HK-2 (cell line): ENCODE data around the gene KDM4C.
"Not testable (repeated sequence)": the region's sequence is repeated elsewhere in the genome, so short reads cannot be mapped to it uniquely, and the experiment has no call there.

ENCODE experiments used
- DNase-seq: peaks from one replicate; pipeline ENCODE4 v3.0.0-alpha.2; 2018; ENCODE audit not compliant: unreplicated experiment

KDM4C gene

DNA sequence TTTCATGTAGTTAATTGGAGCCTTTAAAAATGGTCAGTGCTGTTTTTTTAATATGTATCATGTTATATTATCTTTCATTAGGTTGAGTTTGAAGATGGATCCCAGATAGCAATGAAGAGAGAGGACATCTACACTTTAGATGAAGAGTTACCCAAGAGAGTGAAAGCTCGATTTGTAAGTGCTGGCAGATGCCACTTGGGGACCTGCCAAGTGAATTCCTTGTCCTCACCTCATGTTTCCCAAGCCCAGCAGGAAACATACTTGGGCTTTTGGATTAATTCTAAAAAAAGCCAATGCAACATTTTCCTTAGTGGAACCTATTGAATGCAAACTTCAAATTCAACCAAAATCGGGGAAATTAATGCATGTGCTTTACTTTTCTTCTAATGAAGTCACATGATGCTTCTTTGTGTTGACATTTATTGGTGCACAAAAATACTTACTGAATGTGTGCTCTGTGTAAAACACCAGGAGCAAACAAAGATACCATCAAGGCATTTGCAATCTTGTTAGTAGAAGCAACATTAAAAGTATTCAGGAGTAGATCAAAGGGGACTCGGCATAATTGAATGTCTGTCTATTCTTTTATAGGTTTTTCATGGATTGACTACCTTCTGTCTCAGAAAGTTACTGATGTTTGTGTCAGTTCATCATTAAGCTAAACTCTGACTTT lies 412.1 kb downstream of the KDM4C start:
- DNase-seq: no peak

DNA sequence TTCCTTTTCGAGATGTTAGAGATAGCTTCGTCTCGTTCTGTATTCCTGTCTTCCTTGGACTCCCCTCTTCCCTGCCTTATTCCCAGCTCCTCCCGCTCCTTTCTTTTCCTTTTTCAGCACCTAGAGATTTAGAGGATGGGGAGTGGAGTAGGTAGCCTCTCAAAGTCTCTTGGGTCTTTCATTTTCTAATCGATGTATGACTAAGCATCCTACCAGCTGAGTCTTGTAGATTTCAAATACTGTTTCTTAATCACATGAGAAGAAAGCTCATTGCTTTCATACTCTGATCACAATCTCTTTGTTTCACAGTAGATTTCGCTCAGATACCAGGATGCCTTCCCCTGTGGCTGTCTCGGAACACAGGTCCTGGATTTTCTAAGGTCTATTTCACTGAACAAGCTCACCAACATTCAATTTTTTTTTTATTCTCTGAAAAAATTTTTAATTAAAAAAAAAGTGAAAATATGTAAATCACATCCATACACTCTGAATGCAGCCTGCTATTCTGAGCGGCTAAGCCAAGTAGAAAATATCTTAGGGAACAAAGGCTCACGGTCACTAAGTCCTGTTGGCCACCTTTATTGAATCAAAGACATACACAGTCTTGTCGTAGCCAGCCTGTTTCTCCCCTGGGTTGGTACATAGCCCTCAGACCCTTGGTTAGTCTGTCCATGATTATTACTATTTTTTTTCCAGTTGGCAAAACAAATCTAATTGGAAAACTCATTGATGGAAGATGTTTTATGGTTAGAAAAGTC lies 413.8 kb downstream of the KDM4C start:
- DNase-seq: no peak

DNA sequence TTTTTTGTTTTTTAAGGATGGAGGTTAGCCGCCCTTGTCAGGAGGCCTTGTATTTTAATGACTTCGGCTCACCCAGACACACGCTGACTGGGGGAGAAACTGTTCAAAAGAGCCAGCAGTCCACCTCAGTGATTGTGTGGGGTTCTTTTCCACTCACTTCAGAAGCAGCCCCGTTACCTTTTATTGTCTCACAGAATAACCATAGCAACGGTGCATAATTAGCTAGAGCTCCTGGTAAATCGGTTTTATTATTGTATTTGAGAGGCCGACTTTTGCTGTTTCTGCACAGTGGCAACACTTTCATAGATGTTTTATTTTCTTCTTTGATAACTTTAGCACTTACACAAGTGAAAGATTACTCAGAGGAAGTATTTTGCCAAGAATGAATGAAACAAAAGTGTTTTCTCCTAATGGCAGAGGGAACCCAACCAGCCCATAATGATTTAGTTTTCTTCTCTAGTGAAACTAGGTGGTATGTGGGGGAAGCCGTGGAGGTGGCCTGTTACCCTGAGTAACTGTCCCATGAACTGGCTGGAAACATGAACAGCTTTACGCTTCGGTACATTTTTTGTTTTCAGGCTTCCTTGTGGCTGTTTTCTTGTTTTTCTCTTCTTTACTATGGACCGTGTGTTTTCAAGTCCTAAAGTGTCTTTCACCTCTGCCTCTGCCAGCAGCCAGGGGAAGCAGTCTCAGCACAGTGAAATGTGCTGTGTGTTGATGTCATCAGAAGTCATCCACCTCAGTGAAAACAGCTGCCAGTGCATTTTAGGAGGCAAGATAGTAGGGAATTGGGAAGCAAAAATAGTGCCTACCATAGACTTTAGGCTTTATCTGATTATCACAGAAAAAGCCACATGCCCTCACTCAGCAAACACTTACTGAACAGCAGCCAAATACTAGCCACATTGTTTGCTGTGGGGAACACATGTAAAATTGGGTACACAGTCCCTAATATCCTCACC lies 414.7 kb downstream of the KDM4C start:
- no peak for DNase-seq

DNA sequence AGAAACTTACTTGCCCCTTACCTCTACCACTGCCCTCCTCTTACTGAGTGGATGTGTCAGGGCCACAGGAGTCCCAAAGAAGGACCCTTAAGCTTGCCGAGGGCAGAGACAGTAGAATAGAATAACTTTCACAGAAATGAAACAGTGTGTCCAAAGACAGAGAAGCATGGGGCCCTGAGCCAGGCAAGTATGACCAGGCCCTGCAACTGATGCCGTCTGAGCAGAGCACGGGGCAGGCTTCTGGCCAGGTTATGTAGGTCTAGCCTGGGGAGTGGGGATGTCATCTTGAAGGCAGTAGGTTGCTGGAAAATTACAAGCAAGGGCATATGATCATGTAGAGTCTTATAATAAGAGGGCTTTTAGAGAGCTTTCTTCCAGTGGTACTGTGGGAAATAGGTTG lies 415.4 kb downstream of the KDM4C start:
- DNase-seq: no peak

DNA sequence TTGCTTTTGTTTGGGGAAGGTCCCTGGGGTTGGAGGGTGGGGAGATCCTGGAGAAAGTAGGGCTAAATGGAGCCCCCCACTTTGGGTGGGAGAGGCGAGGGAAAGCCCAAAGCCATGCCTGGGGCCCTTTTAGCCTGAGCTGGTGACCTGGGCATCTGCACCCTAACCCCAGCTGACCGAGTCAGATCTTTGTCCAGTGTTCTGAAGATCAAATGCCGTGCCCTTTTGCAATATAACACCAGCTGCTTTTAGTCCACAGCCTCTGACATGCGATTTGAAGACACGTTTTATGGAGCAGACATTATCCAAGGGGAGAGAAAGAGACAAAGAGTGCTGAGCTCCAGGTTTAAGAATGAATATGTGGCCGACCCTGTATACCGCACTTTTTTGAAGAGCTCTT lies 416.5 kb downstream of the KDM4C start:
- DNase-seq: no peak

DNA sequence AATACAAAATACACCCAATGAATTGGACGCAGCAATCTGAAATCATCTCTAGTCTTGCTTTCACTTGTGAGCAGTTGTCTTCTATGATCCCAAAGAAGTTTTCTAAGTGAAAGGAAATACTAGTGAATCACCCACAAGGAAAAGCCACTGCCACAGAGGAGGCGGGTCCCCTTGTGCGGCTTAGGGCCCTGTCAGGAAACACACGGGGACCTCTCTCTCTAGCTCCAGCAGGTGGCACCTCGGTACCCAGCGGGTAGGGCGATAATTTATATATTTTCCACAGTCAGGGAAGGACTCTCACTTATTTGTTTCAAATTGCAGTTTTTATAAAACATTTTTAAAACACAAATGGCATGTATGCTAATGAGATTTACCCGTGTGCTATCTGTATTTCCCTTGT lies 417.1 kb downstream of the KDM4C start:
- peak; percentile 6 for DNase-seq

DNA sequence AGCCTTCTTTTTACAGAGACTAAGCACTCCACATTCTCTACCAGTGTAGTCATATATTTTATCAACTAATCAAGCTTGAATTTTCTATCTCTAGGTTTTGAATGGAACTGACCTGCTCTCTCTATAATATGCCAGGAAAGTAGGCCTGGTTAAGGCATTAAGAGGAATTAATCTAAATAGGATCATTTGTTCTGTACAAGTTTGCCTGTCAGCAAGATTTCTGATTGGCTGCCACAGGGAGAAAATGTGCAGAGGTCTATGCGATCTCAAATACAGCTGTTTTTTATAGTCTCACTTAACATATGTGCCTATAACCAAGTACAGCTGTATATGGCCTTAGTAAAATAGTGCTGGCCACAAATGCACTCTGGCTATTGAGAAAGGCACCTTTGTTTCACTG lies 418.8 kb downstream of the KDM4C start:
- DNase-seq: no peak

DNA sequence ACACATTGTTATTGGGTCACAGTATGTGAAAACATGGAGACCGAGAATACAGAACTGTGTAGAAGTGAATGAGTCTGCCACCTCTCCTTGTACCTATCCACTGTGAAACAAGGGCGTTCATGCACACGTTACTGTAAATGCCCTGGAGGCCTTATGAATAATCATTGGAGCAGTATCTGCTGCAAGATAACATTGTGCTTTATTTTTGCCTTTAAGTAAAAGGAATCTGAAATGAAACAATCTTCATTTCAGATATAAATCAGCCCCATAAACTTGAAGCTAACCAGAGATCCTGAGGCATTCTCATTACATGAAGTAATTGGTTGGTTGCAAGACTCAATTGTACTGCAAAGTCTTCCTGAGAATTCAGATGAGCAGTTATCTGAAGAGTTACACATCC lies 419.6 kb downstream of the KDM4C start:
- DNase-seq: no peak

DNA sequence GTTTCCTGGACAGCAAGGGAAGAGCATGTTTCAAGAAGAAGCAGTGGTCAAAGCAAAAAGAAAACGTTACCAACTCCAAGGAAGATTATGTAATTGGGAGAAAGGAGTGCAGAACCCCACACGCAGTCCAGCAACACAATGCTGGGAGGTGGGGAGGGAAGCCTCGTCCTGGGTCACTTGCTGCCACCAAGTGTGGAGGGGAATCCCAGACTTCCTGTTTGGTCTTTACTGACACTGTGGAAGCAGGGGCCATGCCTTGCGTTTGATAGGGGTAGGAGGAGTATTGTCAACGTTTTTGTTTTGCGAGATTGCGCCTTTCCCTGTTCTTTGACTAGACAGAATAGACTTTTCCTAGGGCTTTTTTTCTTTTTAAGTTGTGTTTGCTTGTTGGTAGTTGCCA lies 421.0 kb downstream of the KDM4C start:
- no peak for DNase-seq

DNA sequence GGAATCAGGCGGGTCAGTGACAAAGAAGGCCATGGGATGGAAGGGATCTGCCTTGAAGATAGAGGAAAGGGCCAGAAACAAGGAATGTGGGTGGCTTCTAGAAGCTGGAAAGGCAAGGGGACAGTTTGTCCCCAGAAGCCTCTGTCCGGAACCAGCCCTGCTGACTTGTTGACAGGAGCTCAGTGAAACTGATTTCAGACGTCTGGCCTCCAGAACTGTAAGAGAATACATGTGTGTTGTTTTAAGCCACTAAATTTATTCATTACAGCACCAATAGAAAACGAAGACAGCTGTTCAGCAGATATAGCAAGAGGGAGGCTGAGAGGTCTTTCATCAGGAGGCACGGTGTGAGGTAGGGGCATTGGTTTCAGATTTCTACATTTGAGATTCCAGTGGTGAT lies 422.5 kb downstream of the KDM4C start:
- DNase-seq: no peak

DNA sequence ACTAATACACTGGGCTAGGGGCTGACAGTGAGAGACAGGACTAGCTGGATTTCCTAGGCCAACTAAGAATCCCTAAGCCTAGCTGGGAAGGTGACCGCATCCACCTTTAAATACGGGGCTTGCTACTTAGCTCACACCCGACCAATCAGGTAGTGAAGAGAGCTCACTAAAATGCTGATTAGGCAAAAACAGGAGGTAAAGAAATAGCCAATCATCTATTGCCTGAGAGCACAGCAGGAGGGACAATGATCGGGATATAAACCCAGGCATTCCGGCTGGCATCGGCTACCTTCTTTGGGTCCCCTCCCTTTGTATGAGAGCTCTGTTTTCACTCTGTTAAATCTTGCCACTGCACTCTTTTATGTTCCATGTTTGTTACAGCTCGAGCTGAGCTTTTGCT lies 425.4 kb downstream of the KDM4C start:
- DNase-seq: not testable (repeated sequence)

DNA sequence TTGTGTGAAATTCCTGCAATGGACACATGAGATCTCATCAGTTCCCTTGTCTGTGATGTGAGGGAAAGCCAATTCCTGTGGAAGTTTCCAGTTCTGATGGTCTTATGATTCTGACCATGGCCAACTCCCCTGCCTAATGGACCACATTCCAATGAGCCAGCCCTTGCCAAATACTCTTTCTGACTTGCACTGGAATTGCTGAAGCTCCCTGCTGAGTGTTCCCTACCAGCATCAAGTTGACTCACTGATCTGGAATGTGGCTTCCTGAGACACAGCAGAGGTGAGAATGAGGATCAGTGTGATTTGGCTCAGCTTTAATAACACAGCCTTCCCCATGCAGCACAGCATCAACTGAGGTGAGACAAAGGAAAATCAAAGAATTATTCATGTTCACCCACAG lies 427.8 kb downstream of the KDM4C start:
- DNase-seq: peak; percentile 44

DNA sequence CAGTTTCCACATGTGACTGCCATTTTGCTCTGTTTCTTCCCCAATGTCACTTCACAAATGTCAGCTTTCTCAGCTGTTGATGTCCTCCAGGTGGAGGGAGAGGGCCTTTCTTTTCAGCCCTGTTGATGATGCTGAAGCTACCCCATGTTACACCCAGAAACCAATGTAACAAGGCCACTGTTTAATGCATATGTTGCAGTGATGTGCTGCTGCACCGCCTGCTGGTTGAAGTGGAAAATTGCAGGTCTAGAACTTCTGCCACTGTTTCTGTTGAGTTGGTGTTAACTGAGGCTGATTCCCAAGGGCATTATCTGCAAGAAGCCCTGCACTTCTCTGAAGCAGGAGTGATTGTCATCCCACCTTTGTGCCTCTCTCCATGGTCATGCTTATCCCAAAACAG lies 428.4 kb downstream of the KDM4C start:
- peak; percentile 4 for DNase-seq

DNA sequence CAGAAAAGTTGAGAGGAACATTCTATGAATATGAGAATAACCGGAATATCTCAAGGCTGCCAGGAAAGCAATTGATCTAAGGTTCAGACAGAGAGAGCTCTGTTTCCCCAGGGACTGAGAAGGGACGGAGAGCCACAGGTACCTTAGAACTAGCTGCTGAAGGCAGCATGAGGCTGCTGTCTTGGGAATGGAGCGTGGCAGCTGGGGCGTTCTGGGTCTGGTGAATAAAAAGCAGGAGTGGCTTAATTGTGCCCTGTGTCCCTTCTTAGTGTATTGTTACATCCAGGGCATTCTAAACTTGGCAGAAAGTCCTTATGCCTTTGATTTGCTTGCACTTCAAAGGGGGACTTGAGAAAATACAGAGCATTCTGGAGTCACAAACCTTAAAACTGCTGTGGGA lies 434.5 kb downstream of the KDM4C start:
- no peak for DNase-seq

DNA sequence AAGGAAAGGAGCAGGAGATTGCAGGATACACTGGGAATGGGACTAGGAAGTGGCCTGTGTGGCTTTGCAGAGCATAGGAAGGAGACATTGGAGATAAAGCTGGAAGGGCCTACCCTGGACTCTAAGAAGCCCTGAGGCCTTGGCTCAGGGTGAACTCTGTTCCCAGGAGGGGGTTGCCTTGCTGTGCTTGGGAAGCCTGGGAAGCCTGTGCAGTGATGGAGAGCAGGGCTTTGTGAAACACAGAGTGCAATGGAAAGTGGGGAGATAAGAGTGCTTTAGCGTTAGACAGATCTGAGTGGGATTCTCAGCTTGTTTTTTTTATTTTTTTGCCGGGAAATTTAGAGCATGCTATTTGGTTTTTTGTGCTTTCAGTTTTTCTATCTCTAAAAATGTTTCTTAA lies 437.8 kb downstream of the KDM4C start:
- no peak for DNase-seq

DNA sequence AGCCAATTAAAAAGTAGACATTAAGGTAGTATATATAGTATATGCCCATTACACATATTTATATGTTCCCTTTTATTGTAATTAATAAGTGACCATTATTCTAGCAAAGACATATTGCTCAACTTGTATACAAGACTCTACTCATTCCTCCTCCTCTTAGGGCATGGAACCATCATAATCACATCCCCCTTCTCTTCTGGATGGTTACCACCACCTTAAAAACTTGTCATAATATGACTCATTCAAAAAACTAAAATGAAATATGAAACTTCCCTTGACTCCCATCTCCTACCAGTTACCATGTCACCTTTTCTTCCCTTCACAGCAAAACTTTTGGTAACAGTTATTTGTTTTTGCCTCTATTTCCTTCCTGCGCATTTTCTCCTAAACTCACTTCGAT lies 438.7 kb downstream of the KDM4C start:
- no peak for DNase-seq

DNA sequence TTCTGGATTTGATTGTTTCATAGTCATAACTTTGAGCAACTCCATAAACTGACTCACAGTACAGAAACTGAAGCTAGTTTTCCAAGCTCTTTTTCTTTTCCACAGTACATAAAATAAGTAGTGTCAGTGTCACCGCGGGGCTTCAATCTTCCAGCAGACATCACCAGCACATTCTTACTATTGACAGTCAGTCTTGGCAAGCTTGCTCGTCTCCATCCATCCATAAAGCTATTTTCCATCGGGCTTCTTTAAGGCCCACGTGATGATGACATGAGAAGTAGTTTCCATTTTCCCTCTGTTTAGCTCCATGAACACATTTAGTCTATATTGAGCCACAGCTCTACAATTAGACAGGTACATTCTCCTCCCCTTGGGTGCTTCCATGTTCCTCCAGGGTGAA lies 443.4 kb downstream of the KDM4C start:
- DNase-seq: no peak

DNA sequence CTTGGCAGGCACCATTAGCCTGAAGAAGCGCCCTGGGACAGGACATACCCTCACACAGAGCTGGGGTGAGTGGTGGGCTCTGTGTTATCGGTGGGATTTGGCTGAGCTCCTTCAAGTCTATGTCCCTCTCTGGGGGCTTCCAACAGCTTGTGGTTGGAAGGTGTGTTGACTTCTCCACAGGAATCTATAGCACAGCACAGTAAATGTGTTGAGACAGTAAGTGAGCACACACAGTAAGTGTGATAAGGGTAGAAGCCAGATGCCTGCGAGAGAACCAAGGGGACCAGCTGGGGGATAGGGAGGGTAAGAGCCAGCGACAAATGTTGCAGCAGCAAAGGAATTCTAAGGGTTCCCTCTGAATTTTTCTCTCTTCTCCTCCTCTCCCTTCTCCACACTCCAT lies 448.0 kb downstream of the KDM4C start:
- no peak for DNase-seq

DNA sequence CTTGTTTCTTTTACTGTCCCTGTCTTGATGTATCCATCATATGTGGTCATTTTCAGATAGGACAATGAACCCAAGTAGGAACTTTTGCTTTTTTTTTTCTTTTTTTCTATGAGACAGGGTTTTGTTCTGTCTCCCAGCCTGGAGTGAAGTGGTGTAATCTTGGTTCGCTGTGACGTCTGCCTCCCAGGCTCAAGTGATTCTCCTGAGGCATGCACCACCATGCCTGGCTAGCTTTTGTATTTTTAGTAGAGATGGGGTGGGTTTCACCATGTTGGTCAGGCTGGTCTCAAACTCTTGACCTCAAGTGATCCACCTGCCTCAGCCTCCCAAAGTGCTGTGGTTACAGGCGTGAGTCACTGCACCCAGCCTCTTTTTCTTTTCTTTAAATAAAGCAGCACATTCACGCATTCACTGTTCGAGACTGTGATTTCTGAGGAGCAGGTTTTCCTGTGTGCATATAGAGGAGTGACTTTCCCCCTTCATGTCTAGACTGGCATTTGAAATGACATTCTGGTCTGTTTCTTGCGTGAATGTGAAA lies 448.5 kb downstream of the KDM4C start:
- no peak for DNase-seq

DNA sequence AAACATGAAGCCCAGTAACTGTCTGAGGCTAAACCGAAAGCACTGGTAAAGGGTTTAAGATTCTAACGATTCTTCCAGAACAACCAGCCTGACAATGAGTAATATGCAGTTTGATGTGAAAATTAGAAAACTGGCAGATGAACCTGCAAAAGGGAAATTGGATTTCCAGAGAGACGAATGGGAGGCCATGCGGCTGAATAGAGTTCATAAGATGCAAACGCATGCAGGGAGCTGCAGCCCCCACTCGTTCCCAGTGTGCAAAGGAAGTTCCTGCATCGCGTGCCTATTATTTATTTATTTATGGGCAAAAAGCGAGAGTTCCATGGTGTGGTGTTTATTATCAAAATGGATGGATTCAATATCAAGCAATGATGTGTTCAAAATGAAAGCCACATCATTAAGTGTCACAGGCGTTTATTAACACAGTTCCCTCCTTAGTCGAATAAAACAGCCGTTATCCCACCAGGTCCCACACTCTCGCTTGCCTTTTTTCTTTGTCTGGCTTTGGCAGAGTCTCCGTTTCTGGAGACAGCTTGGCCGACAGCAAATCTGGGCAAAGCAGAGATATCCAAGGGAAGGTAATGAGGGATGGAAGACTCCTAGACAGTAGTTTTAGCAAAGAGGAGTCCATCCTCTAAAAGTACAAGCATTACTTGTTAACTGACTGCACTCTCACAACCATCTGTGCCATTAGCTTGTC lies 451.4 kb downstream of the KDM4C start:
- no peak for DNase-seq

DNA sequence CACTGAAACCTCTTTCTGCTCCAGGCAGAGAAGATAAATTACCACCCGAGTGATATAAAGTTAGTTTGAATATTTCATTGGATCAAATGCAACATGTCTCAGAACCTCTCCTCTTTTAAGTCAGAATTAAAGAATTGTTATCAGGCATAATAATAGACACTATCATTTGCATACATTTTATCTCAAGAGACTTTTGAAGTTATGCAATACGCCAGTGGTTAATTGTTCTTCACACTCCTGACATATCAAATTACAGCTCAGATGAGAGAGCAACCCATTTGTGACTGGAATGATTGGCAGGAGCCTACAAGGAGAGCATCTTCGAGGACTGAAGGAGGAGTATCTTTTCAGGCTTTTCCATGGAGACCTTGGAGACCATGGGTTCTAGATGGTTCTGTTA lies 452.2 kb downstream of the KDM4C start:
- no peak for DNase-seq
